Rectal smooth muscle tissue (tissue), 1 donor: ENCODE data around the gene ALOX12.
"Not testable (repeated sequence)": the region's sequence is repeated elsewhere in the genome, so short reads cannot be mapped to it uniquely, and the experiment has no call there.

Source experiments
- H3K27ac ChIP-seq: one replicate; pipeline ENCODE4 v1.7.0; 2013; ENCODE audit warnings: low read depth, low read length, inconsistent platforms
- H3K27me3 ChIP-seq: one replicate; pipeline ENCODE4 v1.7.0; 2013; ENCODE audit warnings: low read length; ENCODE audit not compliant: control insufficient read depth, insufficient read depth
- H3K36me3 ChIP-seq: one replicate; pipeline ENCODE4 v1.7.0; 2013; ENCODE audit warnings: low read length; ENCODE audit not compliant: control insufficient read depth, insufficient read depth
- H3K4me1 ChIP-seq: one replicate; pipeline ENCODE4 v1.7.0; 2013; ENCODE audit warnings: low read length; ENCODE audit not compliant: control insufficient read depth, insufficient read depth
- H3K4me3 ChIP-seq: one replicate; pipeline ENCODE4 v1.7.0; 2013; ENCODE audit warnings: low read length
- H3K9ac ChIP-seq: one replicate; pipeline ENCODE4 v1.7.0; 2013; ENCODE audit warnings: low read length

Gene ALOX12

DNA sequence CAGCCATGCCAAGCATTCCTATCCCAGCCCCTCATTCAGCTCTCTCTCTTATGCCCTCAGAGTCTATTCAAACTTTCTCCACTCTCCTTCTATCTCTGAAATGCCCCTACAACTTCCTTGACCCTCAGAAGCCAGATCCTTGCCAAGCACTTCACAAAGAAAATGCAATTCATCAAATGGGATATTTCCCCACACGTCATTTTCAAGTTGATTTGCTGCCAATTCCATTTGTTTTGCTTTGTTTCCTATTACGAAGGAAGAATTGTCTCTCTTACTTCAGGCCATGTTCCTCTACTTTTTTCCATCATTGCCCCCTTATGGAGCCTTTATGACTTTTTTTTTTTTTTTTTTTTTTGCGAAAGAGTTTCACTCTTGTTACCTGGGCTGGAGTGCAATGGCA lies 9.2 kb upstream of the ALOX12 start:
- Histone ChIP-seq H3K9ac (no peak overlapping the region), H3K27ac (no peak overlapping the region), H3K36me3 (no peaks in the 10 kb centered on the region), H3K4me3 (no peak overlapping the region), H3K4me1 (no peaks in the 10 kb centered on the region), H3K27me3 (no peaks in the 10 kb centered on the region)

DNA sequence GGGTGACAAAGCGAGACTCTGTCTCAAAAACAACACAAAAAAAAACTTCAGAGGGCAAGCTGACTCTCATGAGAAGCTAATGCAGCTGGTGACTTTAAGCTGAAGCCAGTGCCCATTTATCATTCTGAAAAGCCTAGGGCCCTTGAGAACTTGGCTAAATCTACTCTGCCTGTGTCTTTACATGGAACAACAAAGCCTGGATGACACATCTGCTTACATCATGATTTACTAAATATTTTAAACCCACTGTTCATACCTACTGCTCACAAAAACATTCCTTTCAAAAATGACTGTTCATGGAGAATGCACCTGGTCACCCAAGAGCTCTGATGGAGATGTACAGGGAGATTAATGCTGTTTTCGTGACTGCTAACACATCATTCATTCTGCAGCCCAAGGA lies 6.1 kb upstream of the ALOX12 start:
- Histone ChIP-seq H3K4me1 (no peaks in the 10 kb centered on the region), H3K27ac (no peak overlapping the region), H3K4me3 (no peak overlapping the region), H3K36me3 (no peaks in the 10 kb centered on the region), H3K27me3 (no peaks in the 10 kb centered on the region), H3K9ac (no peak overlapping the region)

DNA sequence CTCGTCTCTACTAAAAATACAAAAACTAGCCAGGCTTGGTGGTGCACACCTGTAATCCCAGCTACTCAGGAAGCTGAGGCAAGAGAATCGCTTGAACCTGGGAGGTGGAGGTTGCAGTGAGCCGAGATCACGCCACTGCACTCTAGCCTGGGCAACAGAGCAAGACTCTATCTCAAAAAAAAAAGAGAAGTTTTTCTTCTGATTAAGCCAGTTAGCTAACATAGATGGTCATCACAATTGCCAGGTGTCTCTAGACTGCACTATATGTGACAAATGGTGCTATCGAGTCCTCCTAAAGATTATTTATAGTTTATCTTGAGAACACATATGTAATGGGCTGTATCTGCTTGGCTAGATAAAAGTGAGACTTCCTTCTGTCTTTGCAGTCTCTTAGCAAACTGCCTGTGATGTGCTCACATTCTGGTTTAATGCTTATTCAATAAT lies 2.2 kb upstream of the ALOX12 start:
- H3K4me3 ChIP-seq, H3K27ac ChIP-seq, H3K36me3 ChIP-seq, H3K9ac ChIP-seq, H3K4me1 ChIP-seq, H3K27me3 ChIP-seq: not testable (repeated sequence)

DNA sequence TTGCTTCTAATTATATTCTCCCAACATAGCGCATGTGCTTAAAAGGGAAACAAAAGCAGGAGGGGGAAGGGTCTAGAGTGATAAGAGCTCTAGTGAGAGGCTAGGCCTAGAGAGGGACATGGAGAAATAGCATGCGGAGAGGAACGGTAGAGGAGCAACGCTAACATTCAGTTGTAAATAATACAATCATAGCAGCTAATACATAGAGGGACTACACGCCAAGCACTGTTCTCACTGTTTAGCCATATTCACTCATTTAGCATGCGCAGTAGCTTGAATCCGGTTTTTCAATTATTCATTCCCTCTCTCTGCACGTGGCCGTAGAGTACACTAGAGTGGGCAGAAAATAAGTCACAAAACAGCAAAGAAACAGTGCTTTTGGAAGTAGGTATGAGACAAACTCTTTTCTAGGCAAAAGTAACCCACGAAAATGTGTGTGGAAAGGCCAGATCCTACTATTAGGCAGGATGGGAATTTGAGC lies 1.7 kb upstream of the ALOX12 start:
- no peak overlapping the region for H3K27ac ChIP-seq

DNA sequence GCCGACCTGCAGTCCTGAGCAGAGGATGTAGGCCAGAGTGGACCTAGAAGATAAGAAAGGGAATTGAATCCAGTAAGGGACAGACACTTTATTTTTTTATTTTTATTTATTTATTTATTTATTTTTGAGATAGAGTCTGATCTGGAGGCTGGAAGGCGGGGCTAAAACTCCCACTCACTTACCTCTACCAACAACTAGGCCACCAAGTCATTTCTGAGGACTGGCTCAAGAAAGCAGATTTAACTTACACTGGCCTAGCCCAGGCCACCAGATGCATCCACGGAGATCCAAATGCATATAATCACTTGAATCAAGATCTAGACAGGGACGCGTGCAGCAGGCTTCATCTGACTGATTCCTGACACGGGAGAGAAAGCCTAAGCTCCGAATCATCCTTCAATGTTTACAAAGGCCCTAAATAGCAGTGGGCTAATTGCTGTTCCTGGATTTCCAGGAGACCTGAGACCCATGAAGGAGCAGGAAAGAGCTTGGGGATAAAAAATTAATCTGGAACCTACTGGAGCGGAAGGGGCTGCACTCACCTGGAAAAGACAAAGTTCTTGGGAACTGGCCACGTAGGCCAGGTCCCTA lies 1.1 kb upstream of the ALOX12 start:
- Histone ChIP-seq H3K36me3 (peaks cover 6% of the 10 kb centered on the region), H3K9ac (no peak overlapping the region), H3K27ac (no peak overlapping the region), H3K4me3 (no peak overlapping the region), H3K4me1 (peaks cover 3% of the 10 kb centered on the region), H3K27me3 (no peaks in the 10 kb centered on the region)

More for the DNA sequence above, 1.7 kb upstream of the ALOX12 start:
- Histone ChIP-seq H3K4me1 (peaks cover 3% of the 10 kb centered on the region), H3K36me3 (peaks cover 3% of the 10 kb centered on the region), H3K27me3 (no peaks in the 10 kb centered on the region), H3K9ac (no peak overlapping the region), H3K4me3 (no peak overlapping the region)

DNA sequence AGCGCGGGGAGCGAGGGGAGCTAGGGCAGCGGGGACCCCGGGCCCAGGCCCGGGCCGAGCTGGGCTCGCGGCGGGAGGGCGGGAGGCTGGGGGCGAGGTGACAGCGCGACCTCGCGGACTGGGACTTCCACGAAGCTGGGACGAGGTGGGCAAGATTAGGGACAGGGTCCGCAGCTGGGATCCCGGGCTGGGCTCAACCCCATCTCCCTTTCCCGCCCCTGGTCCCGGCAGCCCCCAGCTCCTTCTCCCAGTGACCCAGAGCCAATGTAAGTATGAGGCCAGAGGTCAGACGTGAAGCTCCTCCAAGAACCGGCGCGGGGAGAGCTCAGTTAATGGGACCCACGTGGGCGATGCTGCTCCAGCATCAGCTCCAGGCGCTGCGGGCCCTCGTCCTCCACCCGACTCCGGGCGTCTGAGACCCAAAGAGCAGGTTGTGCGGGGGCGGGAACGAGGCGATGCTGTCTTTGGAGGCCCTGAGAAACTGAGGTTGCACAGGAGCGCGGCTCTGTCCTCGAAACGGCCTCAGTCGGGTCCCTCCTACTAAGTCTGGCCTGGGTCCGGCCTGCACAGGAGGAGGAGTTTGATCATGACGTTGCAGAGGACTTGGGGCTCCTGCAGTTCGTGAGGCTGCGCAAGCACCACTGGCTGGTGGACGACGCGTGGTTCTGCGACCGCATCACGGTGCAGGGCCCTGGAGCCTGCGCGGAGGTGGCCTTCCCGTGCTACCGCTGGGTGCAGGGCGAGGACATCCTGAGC lies 585 bp downstream of the ALOX12 start:
- H3K4me3 ChIP-seq: no peak overlapping the region
- no peak overlapping the region for H3K27ac ChIP-seq
- H3K27me3 ChIP-seq: no peaks in the 10 kb centered on the region
- H3K36me3 ChIP-seq: peaks cover 16% of the 10 kb centered on the region
- H3K4me1 ChIP-seq: peaks cover 3% of the 10 kb centered on the region
- no peak overlapping the region for H3K9ac ChIP-seq

DNA sequence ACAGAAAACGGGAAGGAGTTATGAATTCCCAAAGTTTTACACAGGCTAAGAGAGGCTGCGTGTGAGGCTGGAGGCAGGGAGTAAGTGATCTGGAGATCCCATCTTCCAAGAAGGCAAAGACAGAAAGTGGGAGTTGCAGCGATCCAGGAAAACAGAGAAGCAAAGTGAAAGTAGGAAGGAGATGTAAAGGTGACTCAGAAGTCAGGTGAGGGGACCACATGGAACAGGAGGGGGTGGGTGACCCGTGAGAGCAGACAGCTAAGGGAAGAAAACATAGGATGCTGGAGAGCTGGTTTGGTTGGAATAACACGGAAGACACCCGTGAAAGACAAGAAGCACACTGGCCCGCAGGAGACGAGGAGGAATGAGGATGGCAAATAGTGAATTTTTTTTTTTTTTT lies 1.3 kb downstream of the ALOX12 start:
- peaks cover 21% of the 10 kb centered on the region for H3K36me3 ChIP-seq
- H3K9ac ChIP-seq: no peak overlapping the region
- no peak overlapping the region for H3K4me3 ChIP-seq
- no peak overlapping the region for H3K27ac ChIP-seq
- no peaks in the 10 kb centered on the region for H3K27me3 ChIP-seq
- H3K4me1 ChIP-seq: peaks cover 3% of the 10 kb centered on the region

DNA sequence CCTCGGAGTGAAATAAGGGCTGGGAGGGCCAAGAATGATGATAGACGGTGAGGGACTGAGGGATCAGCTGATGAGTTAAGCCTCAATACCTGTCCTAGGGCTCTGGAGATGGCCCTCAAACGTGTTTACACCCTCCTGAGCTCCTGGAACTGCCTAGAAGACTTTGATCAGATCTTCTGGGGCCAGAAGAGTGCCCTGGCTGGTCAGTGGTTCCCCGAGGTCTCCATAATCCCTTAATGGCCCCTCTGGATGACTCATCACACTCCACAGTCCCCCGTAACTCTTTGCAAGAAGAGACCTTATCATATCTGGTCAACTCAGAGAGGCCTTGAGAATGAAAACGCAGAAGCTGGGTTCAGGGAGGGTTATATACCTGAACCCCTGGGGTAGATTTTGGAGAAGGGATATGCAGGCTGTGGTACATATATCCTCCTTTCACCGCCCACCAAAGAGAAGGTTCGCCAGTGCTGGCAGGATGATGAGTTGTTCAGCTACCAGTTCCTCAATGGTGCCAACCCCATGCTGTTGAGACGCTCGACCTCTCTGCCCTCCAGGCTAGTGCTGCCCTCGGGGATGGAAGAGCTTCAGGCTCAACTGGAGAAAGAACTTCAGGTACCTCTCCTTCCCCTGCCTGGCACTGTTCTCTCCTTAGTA lies 3.1 kb downstream of the ALOX12 start:
- Histone ChIP-seq H3K27me3 (no peaks in the 10 kb centered on the region), H3K4me3 (no peak overlapping the region), H3K4me1 (peaks cover 3% of the 10 kb centered on the region), H3K27ac (no peak overlapping the region), H3K9ac (no peak overlapping the region), H3K36me3 (peaks cover 22% of the 10 kb centered on the region)

DNA sequence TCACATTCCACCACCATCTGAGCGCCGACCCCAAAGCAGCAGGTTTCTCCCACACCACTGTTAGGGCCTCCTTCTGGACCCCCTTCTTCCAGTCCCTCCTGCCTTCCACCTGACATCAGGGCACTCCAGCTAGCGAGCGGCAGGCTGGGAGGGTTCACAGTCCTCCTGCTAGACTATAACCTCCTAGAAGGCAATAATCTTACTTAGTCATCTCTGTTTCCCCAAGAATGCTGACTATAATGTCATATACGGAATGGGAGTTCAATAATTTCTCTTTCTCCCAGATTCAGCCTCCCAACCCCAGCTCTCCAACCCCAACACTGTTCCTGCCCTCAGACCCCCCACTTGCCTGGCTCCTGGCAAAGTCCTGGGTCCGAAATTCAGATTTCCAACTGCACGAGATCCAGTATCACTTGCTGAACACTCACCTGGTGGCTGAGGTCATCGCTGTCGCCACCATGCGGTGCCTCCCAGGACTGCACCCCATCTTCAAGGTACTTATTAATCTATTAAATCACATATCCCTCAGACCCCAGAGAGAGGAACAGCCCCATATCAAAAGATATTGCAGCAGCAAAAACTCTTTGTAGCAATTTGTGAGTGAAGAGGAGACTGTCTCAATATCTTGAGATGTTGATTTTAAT lies 5.6 kb downstream of the ALOX12 start:
- Histone ChIP-seq H3K4me3 (no peak overlapping the region), H3K4me1 (no peaks in the 10 kb centered on the region), H3K27ac (no peak overlapping the region), H3K27me3 (no peaks in the 10 kb centered on the region), H3K9ac (no peak overlapping the region), H3K36me3 (peaks cover 22% of the 10 kb centered on the region)

DNA sequence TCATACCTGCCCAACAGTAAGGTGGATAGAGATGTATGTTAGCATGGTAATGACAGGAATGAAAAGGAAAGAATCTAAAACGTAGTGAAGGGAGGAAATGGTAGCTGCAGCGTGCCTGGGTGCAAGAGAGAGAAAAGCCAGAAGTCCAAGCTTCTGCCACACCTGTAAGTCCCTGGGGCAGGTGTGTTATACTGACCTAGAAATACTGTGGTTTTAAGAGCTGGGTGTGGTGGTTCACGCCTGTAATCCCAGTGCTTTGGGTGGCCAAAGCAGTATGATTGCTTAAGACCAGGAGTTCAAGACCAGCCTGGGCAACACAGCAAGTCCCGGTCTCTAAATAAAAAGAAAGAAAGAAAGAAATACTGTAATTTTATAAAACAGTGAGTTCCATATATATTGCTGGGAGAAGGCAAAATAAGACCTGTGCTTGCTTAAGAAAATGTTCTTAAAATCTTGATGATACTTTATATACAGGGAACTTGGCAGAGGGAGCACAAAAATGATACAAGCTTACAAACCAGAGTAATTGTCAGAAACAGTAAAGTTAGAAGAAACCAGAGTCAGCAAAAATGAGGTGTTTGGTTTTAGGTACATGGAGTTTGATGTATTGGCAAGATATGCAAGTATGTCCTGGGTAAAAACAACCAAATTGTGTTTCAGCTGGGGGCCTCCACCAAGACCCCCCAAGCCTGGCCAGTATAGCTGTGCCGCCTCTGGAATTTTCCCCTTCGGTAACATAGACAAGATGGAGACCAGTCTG lies 6.6 kb downstream of the ALOX12 start:
- Histone ChIP-seq H3K9ac (no peak overlapping the region), H3K27ac (no peak overlapping the region), H3K4me1 (no peaks in the 10 kb centered on the region), H3K36me3 (peaks cover 22% of the 10 kb centered on the region), H3K4me3 (no peak overlapping the region), H3K27me3 (no peaks in the 10 kb centered on the region)

DNA sequence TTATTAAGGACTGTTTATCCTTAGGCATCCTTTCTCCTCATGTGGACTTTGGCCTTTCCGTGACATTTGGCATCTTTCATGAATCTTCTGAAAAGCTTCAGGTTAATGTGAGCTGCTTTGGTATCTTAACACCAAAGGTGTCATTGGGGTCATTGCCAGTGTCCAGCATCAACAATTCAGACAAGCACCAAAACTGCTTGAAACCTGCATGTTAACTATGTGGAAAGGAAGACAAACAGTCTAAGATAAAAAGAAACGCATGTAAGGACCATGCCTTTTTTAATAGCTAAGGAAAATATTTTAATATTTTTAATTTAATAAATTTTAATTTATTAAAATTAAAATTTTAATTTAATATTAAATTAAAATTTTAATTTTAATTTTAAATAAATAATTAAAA lies 7.9 kb downstream of the ALOX12 start:
- Histone ChIP-seq H3K36me3 (peaks cover 20% of the 10 kb centered on the region), H3K4me3 (no peak overlapping the region), H3K9ac (no peak overlapping the region), H3K4me1 (no peaks in the 10 kb centered on the region), H3K27me3 (no peaks in the 10 kb centered on the region), H3K27ac (no peak overlapping the region)
